ENCODE results near the gene QRICH1. TPM values are rescaled to one million over a fixed set of nuclear protein-coding genes. Genes with fewer than 3 reads are reported as not detected.

QRICH1 gene
- total and polyA plus RNA-seq, 10 of the 15 experiments (the other 5 are each of a cell fraction or from before 2014, with no cell fraction given): 22.2 to 116 (median 81.4) TPM

- peak; percentile 57; the same call in 1 of the 2 replicates for TF ChIP-seq RUNX3 (IDR thresholded peaks at IDR 0.05; ENCODE audit: low read length)
- TF ChIP-seq CREB1 (IDR thresholded peaks at IDR 0.05; ENCODE audit: low read depth): peak; percentile 96
- TF ChIP-seq SMC3 (IDR thresholded peaks at IDR 0.05; ENCODE audit: borderline replicate concordance, low read length): peak; percentile 14; the same call in 1 of the 2 replicates
- TF ChIP-seq BHLHE40 (IDR thresholded peaks at IDR 0.05; ENCODE audit: borderline replicate concordance in 1 of 2, low read depth in 2 of 2, low read length in 1 of 2): peak in 1 of 2 experiments; percentile 52; a peak in 2 of 4 replicates
- TF ChIP-seq MLLT1 (IDR thresholded peaks at IDR 0.05): peak; percentile 15; the same call in 1 of the 2 replicates
- TF ChIP-seq SMARCA5 (IDR thresholded peaks at IDR 0.05): peak; percentile 64; the same call in 1 of the 2 replicates
- peak; percentile 88 for TF ChIP-seq YY1 (IDR thresholded peaks at IDR 0.05; ENCODE audit: low read depth, low read length)
- peak; percentile 85 for TF ChIP-seq IKZF1 (conservative IDR thresholded peaks at IDR 0.05)
- TF ChIP-seq LARP7 (IDR thresholded peaks at IDR 0.05): peak; percentile 79
- TF ChIP-seq NR2C1 (IDR thresholded peaks at IDR 0.05): peak; percentile 38; the same call in 1 of the 2 replicates
- TF ChIP-seq NR2F1 (conservative IDR thresholded peaks at IDR 0.05): peak; percentile 41
- peak; percentile 30 for TF ChIP-seq MYC (IDR thresholded peaks at IDR 0.05; ENCODE audit: insufficient read depth, insufficient read length, insufficient replicate concordance, low read length, severe bottlenecking)
- TF ChIP-seq RB1 (IDR thresholded peaks at IDR 0.05; ENCODE audit: borderline replicate concordance): peak; percentile 62; the same call in 1 of the 2 replicates
- TF ChIP-seq IKZF2 (IDR thresholded peaks at IDR 0.05): peak; percentile 75 to 76
- peak; percentile 63; the same call in 1 of the 2 replicates for TF ChIP-seq JUNB (IDR thresholded peaks at IDR 0.05)
- TF ChIP-seq BCL11A (IDR thresholded peaks at IDR 0.05; ENCODE audit: low read depth, low read length): no peak
- peak; percentile 34; the same call in 1 of the 2 replicates for TF ChIP-seq HDGF (IDR thresholded peaks at IDR 0.05)
- peak; percentile 69; the same call in 1 of the 2 replicates for TF ChIP-seq STAT1 (conservative IDR thresholded peaks at IDR 0.05)
- peak; percentile 89 for TF ChIP-seq MXI1 (IDR thresholded peaks at IDR 0.05; ENCODE audit: low read depth, low read length)
Observed at GRCh38 chr3:48989796-48990635, 103.9 kb downstream of the QRICH1 start, which contains the start of gene P4HTM (continued).
